K562 (cell line): Measurements from ENCODE around the gene TNIP1. TPM values are rescaled to one million over a fixed set of nuclear protein-coding genes. Genes with fewer than 3 reads are reported as not detected.

ENCODE experiments used
- JUNB ChIP-seq: fragments of 450-650 bp; formaldehyde crosslinking; conservative IDR thresholded peaks from 2 replicates; pipeline ENCODE4 v1.4.0; 2020; ENCODE audit warnings: mild to moderate bottlenecking
- NCOA2 ChIP-seq, 2 experiments: fragments of 450-650 bp; IDR thresholded peaks; 2 replicates each; pipeline ENCODE4 v1.6.1; 2018; ENCODE audit warnings: mild to moderate bottlenecking in 2 of 2, moderate library complexity in 1 of 2; ENCODE audit not compliant: partially characterized antibody in 2 of 2
- ZNF696 ChIP-seq: fragments of 250-450 bp; sonication (Bioruptor Pico); conservative IDR thresholded peaks from 2 replicates; pipeline ENCODE4 v1.4.0; 2020; ENCODE audit warnings: mild to moderate bottlenecking, moderate library complexity
- polyA plus RNA-seq, 8 experiments: library from polyadenylated mRNA; depleted of rRNA in 4 of 8; stranded (reverse) in 5 of 8; unstranded in 3 of 8; fragments of >200 nt; fragmentation: Nextera tagmentation in 2 of 8; fragmentation: Illumina TruSeq in 1 of 8; extraction: Ambion mirVana in 2 of 8; extraction: Trizol in 1 of 8; gene quantifications; 2 replicates each; pipeline versions ENCODE4 v1.2.1 to v1.2.3, GENCODE V29; 2011 to 2014; ENCODE audit warnings: inconsistent platforms in 1 of 8, missing spikeins in 1 of 8
- total RNA-seq, 7 experiments: library from RNA; depleted of rRNA in 6 of 7; stranded (reverse); fragments of >200 nt in 6 of 7; fragmentation: Illumina TruSeq in 2 of 7; extraction: Trizol in 2 of 7; gene quantifications; 2 replicates each; pipeline versions ENCODE4 v1.2.1 to v1.2.3, GENCODE V29; 2011 to 2021; ENCODE audit warnings: low replicate concordance in 1 of 7
- TF ChIP-seq, protein P1 (sequence below): fragments of 450-650 bp; IDR thresholded peaks from 2 replicates; pipeline ENCODE4 v1.6.1; 2018; ENCODE audit not compliant: partially characterized antibody
- TF ChIP-seq, protein P2 (sequence below): fragments of 250-450 bp; sonication (Bioruptor Pico); IDR thresholded peaks from 2 replicates; pipeline ENCODE4 v1.5.0; 2021; ENCODE audit warnings: mild to moderate bottlenecking, moderate library complexity

The TNIP1 gene
- total and polyA plus RNA-seq, 9 of the 15 experiments (the other 6 are each of a cell fraction or from before 2014, with no cell fraction given): 0.46 to 41.0 (median 24.6) TPM

DNA sequence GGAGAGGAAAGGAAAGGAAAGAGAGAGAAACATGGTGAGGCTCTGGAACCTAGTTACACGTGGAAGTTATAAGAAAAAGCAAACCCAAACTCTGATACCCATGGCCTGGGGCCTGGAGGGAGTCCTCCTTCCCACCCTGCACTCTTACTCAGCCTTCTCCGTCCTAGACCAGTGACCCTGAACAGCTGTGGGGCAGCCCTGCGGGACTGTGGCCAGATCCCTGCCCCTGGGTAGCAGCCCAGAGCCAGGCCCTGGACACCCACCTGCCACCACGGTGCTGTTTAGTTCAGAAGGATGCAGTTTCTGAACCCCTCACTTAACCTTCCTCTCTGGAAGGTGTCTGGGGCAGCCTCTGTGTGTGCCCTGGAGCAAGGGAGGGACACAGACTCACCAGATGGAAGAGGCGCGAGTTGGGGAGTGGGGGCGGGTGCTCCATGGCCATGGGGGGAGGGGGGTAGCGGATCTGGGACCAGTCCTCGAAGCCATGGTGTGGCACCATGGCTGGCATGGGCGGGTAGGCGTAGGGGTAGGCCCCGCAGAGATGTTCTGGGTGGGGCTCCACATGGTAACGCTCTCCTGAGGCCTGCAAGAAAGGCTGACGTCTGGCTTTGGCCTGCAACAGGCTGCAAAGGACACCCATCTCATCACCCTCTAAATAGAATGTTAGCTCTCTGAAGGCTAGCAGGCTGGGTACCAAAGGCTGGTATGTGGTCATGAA, 47.5 kb downstream of the TNIP1 start (continued):
- TF ChIP-seq, protein P1, sequence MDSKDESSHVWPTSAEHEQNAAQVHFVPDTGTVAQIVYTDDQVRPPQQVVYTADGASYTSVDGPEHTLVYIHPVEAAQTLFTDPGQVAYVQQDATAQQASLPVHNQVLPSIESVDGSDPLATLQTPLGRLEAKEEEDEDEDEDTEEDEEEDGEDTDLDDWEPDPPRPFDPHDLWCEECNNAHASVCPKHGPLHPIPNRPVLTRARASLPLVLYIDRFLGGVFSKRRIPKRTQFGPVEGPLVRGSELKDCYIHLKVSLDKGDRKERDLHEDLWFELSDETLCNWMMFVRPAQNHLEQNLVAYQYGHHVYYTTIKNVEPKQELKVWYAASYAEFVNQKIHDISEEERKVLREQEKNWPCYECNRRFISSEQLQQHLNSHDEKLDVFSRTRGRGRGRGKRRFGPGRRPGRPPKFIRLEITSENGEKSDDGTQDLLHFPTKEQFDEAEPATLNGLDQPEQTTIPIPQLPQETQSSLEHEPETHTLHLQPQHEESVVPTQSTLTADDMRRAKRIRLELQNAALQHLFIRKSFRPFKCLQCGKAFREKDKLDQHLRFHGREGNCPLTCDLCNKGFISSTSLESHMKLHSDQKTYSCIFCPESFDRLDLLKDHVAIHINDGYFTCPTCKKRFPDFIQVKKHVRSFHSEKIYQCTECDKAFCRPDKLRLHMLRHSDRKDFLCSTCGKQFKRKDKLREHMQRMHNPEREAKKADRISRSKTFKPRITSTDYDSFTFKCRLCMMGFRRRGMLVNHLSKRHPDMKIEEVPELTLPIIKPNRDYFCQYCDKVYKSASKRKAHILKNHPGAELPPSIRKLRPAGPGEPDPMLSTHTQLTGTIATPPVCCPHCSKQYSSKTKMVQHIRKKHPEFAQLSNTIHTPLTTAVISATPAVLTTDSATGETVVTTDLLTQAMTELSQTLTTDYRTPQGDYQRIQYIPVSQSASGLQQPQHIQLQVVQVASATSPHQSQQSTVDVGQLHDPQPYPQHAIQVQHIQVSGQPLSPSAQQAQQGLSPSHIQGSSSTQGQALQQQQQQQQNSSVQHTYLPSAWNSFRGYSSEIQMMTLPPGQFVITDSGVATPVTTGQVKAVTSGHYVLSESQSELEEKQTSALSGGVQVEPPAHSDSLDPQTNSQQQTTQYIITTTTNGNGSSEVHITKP: no peak
- TF ChIP-seq NCOA2 (IDR thresholded peaks at IDR 0.05; ENCODE audit: partially characterized antibody in 2 of 2) (no peak), JUNB (no peak), ZNF696 (no peak)
- TF ChIP-seq, protein P2, sequence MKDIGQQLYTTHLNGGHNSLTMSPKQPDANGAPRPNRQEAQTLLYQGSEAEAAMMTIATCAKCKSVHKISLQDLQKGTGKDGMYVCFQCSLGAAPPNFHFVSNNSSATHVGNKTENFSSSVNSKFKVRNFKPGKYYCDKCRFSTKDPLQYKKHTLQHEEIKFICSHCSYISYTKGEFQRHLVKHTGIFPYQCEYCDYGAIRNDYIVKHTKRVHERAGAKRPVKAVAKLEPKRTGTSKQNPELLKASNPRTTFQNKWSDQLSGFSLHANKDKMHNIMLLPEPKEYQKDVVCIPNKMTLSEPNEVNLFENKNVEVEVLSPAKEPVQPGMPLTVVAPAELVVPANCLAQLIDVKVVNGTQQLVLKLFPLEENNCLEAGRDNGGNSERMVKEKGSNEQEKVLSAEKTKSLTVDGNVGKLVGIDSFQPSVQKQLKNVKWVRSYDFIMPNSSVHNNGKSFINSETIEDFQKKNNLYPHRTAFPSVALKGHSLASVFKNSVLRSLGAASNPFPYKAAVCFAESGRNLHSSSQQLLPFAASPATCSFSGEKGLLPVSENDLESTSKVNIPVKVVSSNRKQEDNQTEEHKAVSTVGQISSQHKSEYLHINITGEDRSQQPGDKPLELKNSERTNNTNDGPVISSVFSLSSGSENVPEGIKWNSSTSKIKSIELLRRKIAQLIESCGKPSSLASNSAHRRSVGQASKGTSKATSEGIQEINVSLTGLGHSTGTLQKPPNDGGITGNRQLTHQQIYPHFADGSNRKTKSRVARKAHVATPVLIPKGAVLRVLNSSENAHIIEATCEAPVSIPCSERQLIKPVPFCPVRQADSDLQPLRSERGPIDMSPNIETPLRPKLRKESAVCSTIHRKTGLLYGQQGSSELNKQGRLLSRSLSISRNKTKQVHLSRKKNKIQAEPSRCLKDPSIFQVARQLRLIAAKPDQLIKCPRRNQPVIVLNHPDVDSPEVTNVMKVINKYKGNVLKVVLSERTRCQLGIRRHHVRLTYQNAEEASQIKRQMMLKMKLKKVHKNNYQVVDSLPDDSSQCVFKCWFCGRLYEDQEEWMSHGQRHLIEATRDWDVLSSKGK (CRISPR knock-in tag): no peak
